Measurements from ENCODE around the gene SMCO1. TPM values are rescaled to one million over a fixed set of nuclear protein-coding genes. Genes with fewer than 3 reads are reported as not detected.

The SMCO1 gene
- total and polyA plus RNA-seq, 2 experiments from 2014 or later = not detected

GRCh38 chr3:196519718-196520082 is 4.6 kb upstream of the SMCO1 start:
- Mint-ChIP-seq H3K36me3 (ENCODE audit: low read depth) (peaks cover 49% of the 10 kb centered on the region), H3K9me3 (peaks cover 67% of the 10 kb centered on the region), H3K27ac (no peak overlapping the region), H3K4me3 (no peak overlapping the region), H3K4me1 (peaks cover 2% of the 10 kb centered on the region; the same call in 2 of the 3 replicates), H3K27me3 (ENCODE audit: insufficient read depth, low read depth, poor library complexity) (peaks cover 9% of the 10 kb centered on the region)
- DNase-seq (ENCODE audit: low spot score) (no peak), ATAC-seq (no peak)
- Histone ChIP-seq H3K27me3 (ENCODE audit: insufficient read depth) (no peaks in the 10 kb centered on the region; the same call in 1 of the 2 replicates), H3K4me3 (no peak overlapping the region), H3K27ac (ENCODE audit: low read depth) (no peak overlapping the region), H3K9me2 (ENCODE audit: insufficient read depth) (no peaks in the 10 kb centered on the region), H3K4me2 (no peak overlapping the region), H4K20me1 (replicated peaks; ENCODE audit: insufficient read depth) (no peaks in the 10 kb centered on the region), H3K79me2 (replicated peaks; ENCODE audit: insufficient read depth) (no peaks in the 10 kb centered on the region), H3K36me3 (ENCODE audit: insufficient read depth) (0 out of 2 replicates have a peak, but pooled peaks cover 9% of the 10 kb centered on the region), H3F3A (replicated peaks; ENCODE audit: low read depth) (no peaks in the 10 kb centered on the region), H2AFZ (no peak overlapping the region), H3K4me1 (ENCODE audit: insufficient read depth) (no peaks in the 10 kb centered on the region)
- no peak for TF ChIP-seq CTCF (conservative IDR thresholded peaks at IDR 0.05; ENCODE audit: low read depth in 2 of 2)
- no peak for TF ChIP-seq REST (IDR thresholded peaks at IDR 0.05; ENCODE audit: unreplicated experiment)
- TF ChIP-seq STAT1 (IDR thresholded peaks at IDR 0.05; ENCODE audit: unreplicated experiment) = no peak
- TF ChIP-seq ZNF331 (CRISPR knock-in tag; IDR thresholded peaks at IDR 0.05; ENCODE audit: low read depth) = no peak
- no peak for TF ChIP-seq EZH2phosphoT487 (IDR thresholded peaks at IDR 0.05; ENCODE audit: unreplicated experiment)
- no peak for TF ChIP-seq CREB1 (CRISPR knock-in tag; IDR thresholded peaks at IDR 0.05; ENCODE audit: low read depth)
- TF ChIP-seq ETS1 (IDR thresholded peaks at IDR 0.05) = no peak
- TF ChIP-seq EZH2 (IDR thresholded peaks at IDR 0.05; ENCODE audit: low read depth, unreplicated experiment) = no peak
- no peak for TF ChIP-seq ZNF462 (CRISPR knock-in tag; IDR thresholded peaks at IDR 0.05)
- TF ChIP-seq POLR2AphosphoS5 (IDR thresholded peaks at IDR 0.05; ENCODE audit: low read depth) = no peak
- no peak for TF ChIP-seq ZNF114 (CRISPR knock-in tag; IDR thresholded peaks at IDR 0.05)
- no peak for TF ChIP-seq JUNB (IDR thresholded peaks at IDR 0.05; ENCODE audit: unreplicated experiment)
- TF ChIP-seq NANOG (IDR thresholded peaks at IDR 0.05; ENCODE audit: borderline replicate concordance) = no peak

Measured in GM23338 (cell line).